ENCODE data around the gene TPPP. TPM values are rescaled to one million over a fixed set of nuclear protein-coding genes. Genes with fewer than 3 reads are reported as not detected.

TPPP gene
- total RNA-seq = 1 to 10 TPM; 1.7 to 3.4 TPM

GRCh38 chr5:693271-694041, at the start of gene TPPP:
TPPP (minus strand) TSS chr5:693352; CDS start chr5:678060, 15,292 bp downstream.

GRCh38 chr5:611731-612486, 81.2 kb downstream of the TPPP start, which contains the start of gene CEP72:
CEP72 (plus strand) TSS chr5:612340; CDS start chr5:612362, 22 bp downstream.

Other genes with a start within 250 kb of the TPPP start
- gene SLC9A3, start 168.9 kb downstream of the TPPP start, total RNA-seq = 1 to 10 TPM in 1 of 2 donors, under 1 TPM in 1; 1.00 to 1.4 TPM
- 10 to 100 TPM; 17.3 to 25.8 TPM for gene CEP72, start 81.0 kb downstream of the TPPP start, total RNA-seq
- gene ZDHHC11B, start 91.4 kb upstream of the TPPP start, total RNA-seq = under 1 TPM in 1 of 2 donors, not detected in 1; 0.34 TPM
- 1 to 10 TPM; 5.0 to 5.9 TPM for gene ZDHHC11, start 157.6 kb upstream of the TPPP start, total RNA-seq
- 10 to 100 TPM; 23.7 to 31.3 TPM for gene BRD9, start 199.4 kb upstream of the TPPP start, total RNA-seq
- 10 to 100 TPM; 20.0 to 50.0 TPM for gene TRIP13, start 199.5 kb upstream of the TPPP start, total RNA-seq